Stromal cell of bone marrow (primary cell): ENCODE data around the gene AMMECR1.

ENCODE experiments used
- DNase-seq: peaks from one replicate; pipeline ENCODE4 v3.0.0-alpha.2; 2012; ENCODE audit warnings: low read depth

The AMMECR1 gene

DNA sequence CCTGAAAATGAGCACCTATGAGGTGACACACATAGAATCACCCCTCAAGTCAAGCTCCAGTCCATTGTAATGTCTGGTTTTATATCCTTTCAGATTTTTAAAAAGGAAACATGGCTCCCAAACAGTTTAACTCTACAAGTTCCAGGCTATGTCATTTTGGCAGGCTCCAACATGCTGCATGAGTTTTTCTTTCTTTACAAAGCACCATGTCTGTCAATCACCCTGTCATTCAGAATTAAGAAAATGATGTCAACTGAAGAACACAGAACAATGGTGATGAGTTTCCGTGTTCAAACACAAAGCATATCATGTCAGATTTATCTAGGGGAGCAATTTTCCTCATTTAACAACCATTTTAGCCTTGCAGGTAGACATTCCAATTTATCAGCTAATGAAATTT lies 106.5 kb downstream of the AMMECR1 start:
- no peak for DNase-seq

DNA sequence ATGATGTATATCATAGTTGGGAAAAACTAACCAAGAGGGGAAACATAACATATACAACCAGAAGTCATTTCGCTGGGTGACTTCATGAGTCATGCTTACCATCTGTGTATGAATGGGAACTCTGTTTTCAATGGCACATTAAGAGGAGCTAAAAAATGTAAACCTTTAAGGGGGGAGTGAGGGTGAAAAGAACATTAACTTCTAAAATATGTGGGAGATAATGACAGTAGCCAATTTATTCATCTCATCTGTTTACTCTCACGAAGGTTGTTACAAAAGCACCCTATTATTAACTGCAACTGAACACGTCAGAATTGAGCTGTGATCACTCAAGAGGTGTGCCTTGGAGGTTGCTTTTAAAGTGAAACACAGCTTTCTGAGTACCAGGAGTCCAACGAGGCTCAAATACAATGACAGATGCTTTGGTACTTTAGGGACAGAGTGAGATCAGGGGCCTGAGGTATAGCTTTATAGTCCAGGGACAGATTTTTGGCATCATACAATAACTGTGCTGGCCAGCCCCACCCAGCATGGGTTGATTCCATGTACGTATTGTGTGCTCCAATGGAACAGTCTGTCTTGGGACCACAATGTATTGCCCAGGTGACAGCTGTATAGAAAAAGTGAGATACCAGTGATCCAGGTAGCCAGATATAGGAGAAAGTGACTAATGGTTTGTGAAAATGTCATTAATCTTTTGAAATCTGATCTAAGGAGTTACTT lies 107.3 kb downstream of the AMMECR1 start:
- no peak for DNase-seq

DNA sequence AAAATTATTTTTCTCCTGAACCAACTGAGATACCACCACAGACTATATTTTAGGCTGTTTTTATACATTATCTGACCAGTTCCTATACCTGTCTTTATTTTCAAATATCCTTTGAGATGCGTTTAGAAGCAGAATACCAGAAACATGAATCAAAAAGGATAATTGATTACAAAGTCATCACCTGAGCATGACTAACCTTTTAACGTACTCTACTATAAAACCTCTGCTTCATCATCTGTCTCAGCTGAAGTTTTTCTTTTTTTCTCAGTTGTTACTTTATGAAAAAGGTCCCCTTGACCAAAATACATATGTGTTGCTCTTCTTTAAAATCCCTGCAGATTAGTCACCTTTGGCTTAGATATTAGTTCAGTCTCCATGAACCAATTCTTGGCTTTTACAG lies 109.8 kb downstream of the AMMECR1 start:
- DNase-seq, result no peak

DNA sequence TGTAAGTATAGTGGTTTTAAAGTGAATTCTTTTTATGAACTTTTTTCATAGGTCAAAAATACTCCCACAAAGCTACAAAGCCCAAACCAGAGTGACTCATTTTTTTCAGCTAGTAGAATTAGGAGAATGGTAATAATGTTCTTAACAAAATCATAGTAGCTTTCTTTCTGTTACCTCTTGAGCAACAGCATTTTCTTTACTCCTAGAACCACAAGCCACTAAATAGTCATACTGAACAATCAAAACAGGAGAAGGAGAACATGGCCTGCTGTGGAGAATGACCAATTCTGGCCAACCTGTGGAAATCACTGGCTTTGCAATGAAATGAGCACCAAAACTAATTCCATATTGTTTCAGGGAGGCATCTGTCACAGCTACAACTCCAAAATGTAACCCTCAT lies 112.9 kb downstream of the AMMECR1 start:
- peak; percentile 63 for DNase-seq

DNA sequence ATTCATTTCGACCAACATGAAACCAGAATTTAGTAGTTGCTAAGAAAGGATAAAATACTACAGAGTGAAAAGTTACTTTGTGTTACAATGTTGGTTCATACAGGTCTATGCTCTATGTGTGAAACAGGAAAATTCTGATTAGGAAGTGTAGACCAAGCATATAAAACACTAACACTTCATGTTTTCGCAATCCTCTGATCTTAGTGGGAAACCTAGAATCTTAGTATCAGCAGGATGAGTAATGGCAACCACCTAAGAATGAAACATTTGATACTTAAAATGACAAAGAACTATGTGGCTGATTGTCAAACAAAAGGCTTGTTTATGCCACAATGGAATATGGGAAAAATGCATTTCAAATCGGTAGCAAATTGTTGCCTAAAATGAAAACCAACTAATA lies 116.1 kb downstream of the AMMECR1 start:
- no peak for DNase-seq

DNA sequence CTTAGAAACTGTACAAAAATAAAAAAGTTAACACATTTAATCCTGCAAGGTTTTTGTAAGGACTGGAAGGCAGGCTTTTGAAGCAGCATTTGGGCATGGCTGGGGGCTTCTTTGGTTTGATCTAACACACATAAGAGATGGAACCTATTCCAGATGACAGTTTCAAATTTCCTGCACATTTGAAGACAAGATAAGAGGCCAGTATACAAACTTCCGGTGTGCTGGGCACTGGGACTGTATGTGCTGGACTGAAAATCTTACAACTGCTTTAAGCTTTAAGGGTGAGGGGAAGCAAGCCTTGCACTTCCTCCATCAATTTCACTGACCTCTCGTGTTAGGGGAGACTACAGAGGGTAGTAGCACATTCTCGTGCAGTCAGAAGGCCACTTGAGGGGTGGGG lies 122.9 kb downstream of the AMMECR1 start:
- DNase-seq, result no peak

DNA sequence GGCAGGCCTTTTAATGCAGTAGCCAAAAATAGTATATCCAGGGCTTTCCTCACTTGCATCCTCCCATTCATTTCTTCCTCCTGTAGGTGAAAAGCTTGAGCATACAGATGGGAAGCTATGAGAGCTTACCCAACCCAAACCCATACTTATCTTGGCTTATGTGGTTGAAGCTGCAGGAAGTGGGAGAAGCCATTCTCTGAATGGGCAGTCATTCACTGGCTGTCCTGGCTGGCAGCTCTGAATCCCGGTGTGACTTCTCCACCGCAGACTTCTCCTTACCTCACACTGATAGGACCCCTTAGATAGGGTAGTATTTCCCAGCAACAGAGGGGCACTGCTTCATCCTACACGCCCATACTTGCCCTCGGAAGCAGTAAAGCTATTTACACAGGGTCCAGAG lies 125.4 kb downstream of the AMMECR1 start:
- DNase-seq, result no peak

DNA sequence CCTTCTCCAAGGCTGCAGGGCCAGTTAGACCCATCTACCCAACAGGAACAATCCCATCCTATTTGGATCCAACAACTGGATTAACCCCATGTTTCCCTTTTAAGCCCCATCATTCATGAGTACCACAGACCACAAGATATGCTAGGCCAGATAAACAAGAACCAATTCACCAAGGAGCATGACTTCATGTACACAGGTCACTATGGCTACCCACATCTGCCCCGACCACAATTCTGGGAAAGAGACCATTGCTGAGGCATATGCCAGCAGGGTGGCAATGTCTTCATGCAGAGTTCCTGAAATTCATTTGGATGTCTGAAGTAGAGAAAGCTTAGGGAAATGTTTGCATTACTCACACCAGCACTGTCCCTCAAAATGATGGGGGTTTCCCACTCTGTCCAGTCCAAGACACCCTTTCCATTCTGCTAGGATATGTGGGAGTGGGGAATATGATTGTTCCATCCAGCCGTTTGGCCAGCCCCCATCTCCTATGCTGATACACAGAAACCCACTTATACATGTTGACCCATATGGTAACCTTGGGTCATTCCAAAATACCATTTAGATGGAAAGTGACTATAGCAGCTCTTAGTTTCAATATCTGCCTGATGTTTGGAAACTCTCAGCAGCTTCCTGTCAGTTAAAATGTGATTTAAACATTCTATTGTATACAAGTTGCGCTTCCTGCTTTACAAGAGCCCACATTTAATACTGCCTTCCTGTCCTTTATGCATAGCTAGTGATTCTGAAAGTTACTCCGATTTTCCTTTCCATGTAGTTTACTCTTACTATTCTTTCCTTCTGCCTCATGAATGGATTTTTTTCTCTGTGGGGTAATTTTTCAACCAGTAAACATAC lies 129.0 kb downstream of the AMMECR1 start:
- DNase-seq, result no peak

DNA sequence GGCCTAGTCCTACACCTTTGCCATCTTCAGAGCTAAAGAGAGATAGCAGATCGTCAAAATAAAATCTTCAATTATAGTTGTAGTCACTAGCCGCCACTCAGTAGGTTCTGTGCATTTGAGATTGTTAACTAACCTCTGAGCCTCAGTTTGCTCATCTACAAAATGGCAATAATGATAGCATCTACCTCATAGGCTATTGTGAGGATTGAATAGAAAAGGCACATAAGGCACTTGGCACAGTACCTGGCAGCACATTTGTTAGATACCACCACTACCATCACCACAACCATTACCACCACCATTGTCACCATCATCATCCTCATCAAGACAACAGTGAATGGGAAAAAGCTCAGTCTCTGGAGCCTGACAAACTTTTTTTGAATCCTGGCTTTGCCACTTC lies 134.6 kb downstream of the AMMECR1 start:
- no peak for DNase-seq

DNA sequence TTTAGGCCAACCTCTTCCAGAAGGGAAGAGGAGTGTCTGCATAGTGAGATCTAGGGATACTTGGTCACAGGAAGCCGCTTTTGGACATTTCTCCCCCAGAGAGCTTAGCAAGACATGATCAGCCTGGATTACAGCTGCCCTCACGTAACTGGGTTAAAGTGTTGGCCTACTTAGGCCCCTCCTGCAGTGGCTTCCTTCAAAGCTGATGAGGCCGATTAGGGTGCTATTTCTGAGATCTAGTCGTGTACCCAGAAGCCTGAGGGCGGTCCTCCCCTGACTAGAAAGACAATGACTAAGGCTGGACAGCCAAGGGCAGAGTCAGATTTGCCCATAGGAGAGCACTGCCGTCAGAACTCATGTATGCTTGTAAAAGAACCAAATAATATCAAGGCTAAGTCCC lies 135.0 kb downstream of the AMMECR1 start:
- DNase-seq, result no peak

DNA sequence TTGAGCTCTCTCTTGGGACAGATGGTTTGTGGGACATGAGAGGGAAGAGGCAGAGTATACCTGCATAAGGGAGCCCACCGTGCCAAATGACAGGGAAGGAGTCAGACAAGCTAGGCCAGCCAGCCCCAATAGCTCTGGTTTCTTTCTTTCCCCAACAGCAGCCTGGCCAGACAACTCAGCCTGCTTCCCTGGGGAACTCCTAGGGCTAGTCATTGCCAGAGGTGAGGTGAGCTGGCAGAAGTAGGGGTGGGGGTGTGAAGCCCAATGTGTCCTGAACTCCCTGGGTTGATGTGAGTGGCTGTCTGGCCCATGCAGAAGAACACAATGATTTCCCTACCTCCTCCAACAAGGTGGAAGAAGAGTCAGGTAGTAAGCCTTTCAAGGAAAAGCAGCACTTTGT lies 135.5 kb downstream of the AMMECR1 start:
- no peak for DNase-seq

DNA sequence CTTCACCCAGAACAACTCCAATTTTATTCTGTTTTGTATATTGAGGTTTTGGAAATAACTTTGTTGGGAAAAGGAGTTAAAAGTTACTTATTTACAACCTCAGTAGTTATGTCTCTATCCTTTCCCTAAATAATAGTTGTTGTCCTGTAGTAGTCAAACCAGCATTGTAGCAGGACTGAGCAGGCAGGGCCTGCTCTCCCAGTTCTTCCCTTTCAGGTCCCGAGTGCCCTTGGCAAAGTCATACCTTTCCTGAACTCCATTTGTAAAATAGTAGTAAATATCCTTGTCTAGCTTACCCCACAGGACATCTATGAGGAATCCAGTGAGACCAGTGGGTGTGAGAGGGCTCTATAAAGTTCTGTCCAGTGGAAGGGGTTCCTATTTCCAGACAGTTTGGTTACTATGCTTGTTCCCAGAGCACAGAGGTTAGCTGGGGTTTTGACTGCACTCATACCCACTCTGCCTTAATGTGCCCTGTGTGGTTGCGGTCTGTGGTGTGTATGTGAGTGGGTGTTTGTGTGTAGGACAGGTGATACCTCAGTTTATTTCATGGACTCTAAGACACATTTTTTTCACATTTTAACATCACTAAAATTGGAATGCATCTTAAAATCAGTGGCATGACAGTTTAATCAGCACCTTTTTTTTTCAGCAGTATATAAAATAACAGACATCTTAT lies 136.3 kb downstream of the AMMECR1 start:
- DNase-seq, result no peak

DNA sequence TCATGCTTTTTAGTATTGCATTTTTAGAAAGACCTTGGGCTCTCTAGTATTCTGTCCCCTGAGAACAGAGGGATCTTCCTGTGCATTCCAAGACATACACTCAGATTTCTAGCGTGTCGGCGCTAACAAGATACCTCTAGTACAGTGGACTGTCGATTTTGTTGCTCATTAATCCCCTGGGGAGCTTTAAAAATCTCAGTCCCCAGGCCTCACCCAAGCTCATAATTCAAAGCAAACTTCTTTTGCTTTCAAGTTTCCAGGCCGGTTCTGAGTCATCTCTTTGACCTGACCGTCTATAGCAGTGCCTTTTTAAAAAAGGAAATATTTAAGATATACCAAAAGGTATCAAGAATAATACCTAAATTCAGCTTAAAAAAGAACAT lies 137.0 kb downstream of the AMMECR1 start:
- no peak for DNase-seq

DNA sequence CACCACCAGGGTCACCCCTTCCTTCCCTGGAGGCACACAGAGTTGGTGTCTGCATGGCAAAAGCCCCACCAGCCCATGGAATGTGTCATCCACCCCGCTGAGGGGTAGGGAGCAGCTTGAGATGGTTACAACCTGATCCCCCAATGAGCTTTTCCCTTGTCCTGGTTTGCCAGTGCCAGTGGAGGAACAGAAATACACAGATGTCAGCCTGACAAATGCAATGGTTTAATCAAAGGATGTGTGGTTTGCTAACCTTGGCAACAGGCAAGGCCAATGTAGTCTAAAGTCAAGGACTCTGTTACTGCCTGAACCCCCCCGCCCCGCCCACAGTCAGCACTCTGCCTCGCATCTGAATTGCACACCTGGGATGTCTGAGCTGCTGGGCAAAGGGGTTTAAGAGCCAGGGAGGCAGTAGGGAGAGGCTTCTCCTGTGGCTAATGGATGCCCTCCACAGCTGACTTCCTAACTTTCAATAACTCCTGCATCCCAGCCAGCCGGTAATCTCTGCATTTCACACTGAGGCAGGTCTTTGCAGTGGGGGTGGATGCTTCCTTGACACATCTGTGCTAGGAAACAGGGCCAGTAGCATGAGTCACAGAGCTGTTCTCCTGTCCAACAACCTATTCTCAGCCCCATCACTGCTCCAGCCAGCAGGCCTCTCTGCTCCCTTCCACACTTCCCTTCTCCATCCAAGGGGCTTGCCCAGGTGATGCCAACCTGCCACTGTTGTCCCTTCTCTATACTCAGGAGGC lies 137.5 kb downstream of the AMMECR1 start:
- no peak for DNase-seq

DNA sequence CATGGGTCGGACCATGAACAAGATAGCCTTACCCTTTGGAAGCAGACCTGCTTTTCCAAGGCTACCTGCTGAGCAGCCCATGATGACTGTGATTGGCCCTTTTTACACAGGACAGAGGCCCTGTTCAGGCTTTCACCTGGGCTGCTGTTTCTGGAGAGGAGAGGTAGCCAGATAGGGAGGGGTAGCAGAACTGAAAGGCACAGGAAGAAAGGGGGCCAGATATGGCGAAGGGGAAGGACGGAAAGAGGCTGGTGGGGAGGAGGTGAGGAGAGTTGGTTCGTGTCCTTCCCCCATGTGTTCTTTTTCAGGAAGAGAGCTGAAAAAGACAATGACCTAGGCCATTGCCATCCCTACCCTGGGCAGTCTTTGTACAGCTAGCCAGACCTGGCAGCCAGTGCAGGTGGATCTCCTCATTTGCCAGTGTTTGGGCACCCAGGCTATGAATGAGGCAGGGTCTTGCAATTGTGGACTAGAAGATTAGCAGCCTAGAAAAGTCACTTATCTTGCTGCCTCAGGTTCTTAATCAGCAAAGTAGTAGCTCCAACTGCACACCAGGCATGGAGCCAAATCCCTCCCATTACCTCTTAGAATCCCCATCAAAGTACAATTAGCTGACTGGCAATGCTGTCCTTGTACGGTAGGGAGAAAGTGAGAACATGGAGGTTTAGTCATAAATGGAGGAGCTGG lies 139.6 kb downstream of the AMMECR1 start:
- DNase-seq, result no peak

DNA sequence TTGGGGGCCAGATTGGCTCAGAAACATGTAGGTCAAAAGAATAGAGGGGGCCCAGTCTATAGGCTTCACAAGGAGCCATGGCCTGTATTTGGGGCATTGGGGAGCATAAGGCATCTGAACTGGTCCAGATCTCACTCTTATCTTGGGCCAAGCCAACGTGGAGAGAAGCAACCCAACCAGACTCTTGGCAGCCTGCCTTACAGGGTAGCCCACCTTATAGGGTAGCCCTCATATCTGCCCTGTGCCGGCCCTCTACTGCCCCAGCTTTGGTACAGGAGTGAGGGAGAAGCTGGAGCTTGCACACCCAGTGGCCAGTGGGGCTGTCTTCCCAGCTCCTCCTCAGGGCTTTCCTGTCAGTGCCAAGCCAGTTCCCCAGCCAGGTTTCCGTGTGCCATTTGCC lies 142.2 kb downstream of the AMMECR1 start:
- DNase-seq, result no peak

DNA sequence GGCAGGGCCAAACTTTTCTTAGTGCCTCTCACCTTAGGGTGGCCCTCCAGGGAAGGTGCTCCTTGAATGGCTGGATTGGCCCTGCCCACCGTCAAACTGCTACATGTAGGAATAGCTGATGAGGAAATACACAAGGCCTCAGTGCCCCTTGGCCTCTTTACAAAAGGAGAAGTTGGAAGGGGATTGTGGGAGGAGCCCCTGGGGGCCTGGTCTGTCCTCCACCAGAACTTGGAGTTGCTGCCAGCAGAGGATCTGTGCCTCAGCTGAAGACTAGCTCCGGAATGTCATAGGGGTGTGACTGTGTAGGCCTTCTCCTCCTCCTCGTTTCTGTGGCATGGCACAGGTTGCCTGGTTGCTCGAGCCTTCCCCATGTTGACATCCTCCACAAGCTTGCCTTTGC lies 142.7 kb downstream of the AMMECR1 start:
- DNase-seq, result no peak

DNA sequence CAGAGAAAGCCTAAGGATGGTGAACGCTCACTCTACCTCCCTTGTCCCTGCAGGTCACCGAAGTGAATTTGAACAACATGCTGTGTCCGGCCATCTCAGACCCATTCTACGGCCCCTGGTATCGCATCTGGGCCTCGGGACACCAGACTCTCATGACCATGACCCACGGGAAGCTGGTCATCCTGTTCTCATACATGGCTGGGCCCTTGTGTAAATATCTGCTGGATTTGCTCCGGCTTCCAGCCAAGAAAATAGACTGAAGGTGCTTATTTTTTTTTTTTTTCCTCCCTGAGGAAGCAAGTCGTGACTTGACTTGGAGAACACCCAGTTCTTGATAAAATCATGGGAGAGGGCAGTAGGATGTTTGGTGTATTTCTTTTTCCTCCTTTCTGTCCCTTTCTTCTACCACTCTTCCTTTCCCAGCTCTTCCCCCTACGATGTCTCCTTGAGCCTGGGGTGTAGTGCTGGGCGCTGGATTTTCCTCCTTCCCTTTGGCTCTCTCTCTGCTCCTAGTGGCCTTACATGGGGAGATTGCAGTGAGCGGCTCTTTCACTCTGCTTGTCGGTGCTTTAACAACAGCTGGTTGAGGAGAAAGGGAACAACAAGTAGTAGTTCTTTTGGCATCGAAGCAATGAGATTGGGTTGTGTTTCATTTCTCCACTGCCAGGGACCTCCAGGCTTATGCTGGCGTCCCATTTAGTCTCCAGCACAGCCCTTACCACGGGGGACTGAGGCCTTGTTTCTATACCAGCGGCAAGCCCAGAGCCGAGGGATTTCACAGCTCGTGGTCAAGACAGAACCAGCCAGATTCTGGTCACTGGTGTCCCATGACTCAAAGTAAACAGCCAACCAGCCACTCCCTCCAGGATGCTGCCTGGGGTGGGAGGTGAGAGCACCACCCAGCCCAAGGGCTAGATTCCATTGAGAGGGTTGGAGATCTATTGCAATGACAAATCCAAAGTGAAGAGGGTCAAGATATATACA lies 144.4 kb downstream of the AMMECR1 start:
- DNase-seq, result peak; percentile 26

DNA sequence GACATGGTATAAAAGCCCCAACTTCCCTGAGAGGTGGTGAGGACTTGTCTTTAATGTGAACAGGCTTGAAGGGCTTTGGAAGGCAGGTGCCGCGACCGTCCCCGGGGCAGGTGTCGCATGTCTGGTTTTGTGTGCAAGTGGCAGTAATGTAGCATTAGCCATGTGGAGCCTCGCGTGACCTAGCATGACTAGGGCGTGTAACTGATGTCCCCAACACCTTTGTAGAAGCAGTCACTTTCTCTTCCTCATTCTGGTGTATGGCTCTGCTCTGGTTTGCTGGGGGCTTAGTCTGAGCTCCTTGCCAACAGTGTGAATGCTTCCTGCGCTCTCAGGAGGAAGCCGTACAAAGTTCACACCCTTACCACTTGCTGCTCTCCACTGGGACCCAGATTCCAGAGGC lies 145.7 kb downstream of the AMMECR1 start:
- DNase-seq, result no peak

DNA sequence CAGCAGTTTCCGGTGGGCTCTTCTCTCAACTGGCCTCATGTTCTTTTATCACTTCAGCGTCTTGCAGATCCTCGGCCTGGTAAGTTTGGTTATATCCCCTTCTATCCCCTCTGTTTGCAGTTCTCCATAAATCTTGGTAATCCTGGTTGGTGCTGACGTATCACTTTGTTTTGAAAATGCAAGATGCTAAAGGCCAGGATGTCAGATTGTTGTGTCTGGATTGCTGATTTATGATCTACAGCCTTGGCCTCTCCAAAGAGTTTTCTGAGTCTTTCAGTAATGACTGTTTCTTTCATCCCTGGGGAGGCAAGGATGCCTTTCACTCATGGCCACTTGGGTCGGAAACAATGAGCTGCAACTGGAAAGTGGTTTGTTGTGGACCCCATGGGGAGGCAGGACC lies 146.4 kb downstream of the AMMECR1 start:
- DNase-seq, result no peak

DNA sequence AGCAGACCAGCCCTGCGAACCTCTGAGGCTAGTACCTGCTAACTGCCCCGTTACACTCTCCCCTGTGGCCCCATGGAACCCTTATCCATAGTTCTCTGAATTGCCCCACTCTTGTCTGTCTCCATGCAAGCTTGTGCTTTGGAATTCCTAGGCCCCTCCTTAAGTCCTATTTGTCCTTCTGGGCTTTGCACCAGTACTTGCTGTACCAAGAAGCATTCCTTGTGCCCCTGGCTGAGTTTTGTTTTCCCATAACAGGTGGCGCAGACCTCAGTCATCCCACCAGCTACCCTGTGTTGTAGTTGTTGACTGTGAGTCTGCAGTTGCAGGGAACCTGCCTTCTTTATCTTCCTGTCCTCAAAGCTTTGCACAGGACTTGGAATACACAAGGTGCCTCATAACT lies 147.9 kb downstream of the AMMECR1 start:
- DNase-seq, result no peak
